LNCAP (cell line): ENCODE results near the gene HS6ST3.

Experiments used
- TF ChIP-seq, protein P1 (sequence below): fragments of 450-650 bp; IDR thresholded peaks from 2 replicates; pipeline ENCODE4 v1.5.1; 2017; ENCODE audit warnings: mild to moderate bottlenecking

The HS6ST3 gene

DNA sequence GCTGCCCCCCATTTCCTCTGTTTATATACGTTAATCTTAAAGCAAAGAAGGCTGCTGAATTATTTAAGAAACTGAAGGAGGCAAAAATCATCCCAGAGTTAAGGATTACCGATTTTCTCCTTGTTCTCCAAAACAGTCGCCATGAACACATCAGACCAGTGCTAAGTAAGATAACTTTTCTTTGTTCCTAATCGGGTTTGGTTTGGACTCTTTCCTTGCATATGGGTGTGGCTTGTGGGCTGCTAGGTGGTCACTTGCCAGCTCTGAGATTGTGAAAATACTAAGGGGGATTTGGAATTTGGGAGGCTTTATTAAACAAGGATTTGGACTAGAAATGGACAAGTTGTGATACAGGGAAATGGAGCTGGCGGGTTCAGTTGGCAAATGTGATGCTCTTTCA, 692.3 kb downstream of the HS6ST3 start:
- TF ChIP-seq, protein P1, sequence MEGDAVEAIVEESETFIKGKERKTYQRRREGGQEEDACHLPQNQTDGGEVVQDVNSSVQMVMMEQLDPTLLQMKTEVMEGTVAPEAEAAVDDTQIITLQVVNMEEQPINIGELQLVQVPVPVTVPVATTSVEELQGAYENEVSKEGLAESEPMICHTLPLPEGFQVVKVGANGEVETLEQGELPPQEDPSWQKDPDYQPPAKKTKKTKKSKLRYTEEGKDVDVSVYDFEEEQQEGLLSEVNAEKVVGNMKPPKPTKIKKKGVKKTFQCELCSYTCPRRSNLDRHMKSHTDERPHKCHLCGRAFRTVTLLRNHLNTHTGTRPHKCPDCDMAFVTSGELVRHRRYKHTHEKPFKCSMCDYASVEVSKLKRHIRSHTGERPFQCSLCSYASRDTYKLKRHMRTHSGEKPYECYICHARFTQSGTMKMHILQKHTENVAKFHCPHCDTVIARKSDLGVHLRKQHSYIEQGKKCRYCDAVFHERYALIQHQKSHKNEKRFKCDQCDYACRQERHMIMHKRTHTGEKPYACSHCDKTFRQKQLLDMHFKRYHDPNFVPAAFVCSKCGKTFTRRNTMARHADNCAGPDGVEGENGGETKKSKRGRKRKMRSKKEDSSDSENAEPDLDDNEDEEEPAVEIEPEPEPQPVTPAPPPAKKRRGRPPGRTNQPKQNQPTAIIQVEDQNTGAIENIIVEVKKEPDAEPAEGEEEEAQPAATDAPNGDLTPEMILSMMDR, result no peak

DNA sequence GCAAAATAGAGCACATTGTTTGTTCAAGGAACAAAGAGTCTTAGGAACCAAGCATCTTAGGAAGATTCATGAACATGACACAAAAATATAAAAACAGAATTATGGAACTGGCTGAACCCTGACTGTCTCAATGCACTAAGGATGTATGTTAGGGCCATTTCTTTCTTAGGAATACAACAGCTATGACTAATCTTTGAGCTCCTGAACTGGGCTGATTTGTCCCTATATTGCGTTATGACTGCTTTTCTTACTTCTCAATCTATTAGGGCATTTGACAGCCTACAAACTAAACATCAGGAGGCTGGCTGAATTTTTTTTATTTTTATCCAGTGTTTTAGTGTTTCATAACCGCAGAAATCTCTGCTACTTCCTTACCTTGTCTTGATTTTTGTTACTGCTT, 693.1 kb downstream of the HS6ST3 start:
- TF ChIP-seq, protein P1, result no peak

DNA sequence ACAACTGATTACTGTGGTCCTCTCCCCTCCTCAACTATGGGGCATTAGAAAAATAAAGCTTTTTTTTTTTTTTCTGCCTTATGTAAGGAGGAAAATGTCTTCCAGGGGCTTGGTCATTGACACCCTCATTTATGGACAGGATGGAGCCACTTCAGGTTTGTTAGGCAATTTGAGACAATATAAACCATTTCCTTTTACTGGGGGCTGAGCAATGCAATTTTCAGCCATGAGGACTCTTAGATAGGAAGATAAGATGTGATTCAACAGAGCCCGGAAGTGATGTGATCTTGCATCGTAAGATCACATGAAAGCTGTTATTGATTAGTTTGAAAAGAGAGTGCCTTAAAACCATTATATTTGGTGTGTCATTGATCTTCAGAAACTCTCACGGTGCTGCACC, 693.6 kb downstream of the HS6ST3 start:
- TF ChIP-seq, protein P1, result no peak

DNA sequence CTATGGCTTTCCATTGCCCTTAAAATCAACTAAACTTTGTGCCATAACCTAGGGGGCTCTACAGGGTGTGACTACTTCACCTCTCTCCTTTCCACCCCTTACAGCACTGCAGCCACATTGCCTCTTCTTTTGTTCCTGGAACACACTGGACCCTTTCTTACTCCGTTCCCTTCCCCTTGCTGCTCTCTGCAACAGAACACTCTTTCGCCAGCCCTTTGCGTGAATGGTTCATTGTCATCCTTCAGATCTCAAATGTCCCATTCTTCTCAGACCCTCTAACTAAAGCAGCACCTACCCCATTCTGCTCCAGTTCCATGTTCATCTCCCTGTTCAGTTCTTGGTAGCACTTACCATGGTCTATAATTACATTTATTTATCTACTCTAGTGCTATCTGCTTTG, 696.1 kb downstream of the HS6ST3 start:
- TF ChIP-seq, protein P1, result no peak

DNA sequence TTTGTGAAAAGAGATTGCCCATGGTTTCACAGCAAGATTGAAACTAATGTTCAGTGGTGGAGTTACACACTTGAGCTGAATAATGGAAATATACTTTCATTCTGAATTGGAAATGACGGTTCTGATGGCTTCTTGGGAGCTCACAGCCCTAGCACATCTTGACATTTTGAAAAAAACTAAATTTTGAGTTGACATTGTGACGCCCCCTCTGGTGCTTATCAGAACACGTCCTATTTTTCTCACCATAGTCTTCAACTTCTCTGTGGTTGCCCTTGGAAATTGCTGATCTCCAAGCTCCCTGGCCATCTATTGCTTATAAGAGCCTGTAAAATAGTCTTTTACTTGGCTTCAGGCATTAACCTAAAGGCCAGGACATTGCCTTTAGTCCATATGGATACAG, 702.3 kb downstream of the HS6ST3 start:
- TF ChIP-seq, protein P1, result no peak

DNA sequence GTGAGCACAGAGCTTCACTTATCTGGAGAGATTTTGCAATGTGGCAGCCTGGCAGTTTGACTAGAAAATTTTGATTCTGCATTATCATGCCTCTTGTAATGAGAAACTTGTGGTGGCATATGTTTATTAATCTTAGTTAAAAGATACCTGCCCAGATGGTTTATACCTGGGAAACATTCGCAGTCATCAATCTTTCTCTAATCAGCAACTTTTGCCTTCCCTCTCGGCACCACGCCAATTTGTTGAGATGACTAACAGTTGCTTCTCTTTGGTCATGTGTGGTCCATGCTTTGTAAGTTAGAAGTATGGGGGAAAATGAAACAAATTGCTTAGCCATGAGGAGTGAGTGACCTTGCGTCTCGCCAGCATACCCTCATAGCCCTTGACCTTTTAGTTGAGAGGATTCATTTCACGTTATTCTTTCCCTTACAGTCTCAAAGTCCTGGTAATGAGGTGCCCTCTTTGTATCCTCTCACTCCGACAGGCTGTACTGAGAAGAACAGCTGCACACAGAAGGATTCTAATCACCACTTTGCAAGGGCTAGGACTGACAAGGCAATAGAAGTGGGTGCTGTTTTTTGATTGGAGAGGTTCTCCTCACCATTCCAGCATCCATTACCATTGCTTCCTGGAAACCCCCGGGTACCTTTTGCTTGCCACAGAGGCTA, 703.0 kb downstream of the HS6ST3 start:
- TF ChIP-seq, protein P1, result no peak

DNA sequence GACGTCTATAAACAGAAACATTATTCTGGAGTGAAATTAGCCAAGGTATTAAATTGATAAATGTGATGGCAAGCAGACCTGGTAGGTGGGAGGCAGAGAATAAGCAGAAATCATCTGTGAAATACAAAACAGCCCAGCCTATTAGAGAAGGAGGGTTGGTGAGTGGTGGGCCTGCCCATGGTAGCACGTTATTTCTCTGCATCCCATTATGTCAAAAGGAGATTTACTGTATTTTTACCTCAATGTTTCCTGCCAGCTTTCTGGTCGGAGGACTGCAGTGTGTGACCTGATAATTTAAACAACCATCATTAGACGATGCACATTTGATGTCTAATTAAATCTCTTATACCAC, 703.5 kb downstream of the HS6ST3 start:
- TF ChIP-seq, protein P1, result no peak

DNA sequence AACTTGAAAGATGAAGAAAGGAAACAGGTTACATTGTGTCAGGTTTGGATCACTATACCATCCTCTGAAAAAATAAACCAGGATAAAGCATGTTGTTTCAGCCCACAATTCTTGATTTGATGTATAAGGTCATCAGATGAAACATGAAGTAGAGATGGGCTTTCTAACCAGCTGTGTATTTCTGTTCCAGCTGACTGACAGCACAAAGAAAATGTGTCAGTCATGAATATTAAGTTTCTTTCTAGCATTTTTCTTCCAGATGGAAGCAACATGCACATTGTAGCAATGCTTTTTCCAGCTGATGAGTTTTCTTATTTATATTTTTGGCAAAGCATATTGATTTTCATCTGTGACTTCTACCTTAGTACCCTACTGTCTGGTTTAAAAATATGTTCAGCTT, 704.8 kb downstream of the HS6ST3 start:
- TF ChIP-seq, protein P1, result no peak
